Left lung (tissue), 10 donors: ENCODE results near the gene CTIF. TPM values are rescaled to one million over a fixed set of nuclear protein-coding genes. Genes with fewer than 3 reads are reported as not detected.

Experiments used
- ATAC-seq: fragments of 200-7000 bp; cut with Tn5 transposase; one replicate; pipeline ENCODE4 v1.9.1; 2020; ENCODE audit warnings: moderate library complexity
- DNase-seq, 4 donors: peaks; one replicate each; pipeline ENCODE4 v3.0.0-alpha.2; 2013 to 2020
- H3K27ac ChIP-seq, 2 donors: fragments of 200-600 bp; sonication (generic) in 1 of 2; one replicate each; pipeline versions ENCODE4 v1.5.0 to v1.8.0; 2020 to 2021
- H3K27me3 ChIP-seq, 2 donors: fragments of 200-600 bp; sonication (generic) in 1 of 2; one replicate each; pipeline versions ENCODE4 v1.5.0 to v1.8.0; 2020 to 2021
- H3K36me3 ChIP-seq, 2 donors: fragments of 200-600 bp; sonication (generic) in 1 of 2; one replicate each; pipeline versions ENCODE4 v1.5.0 to v1.8.0; 2020 to 2021
- H3K4me1 ChIP-seq, 2 donors: fragments of 200-600 bp; one replicate each; pipeline ENCODE4 v1.8.0; 2021
- H3K4me3 ChIP-seq, 2 donors: fragments of 200-600 bp; sonication (generic) in 1 of 2; one replicate each; pipeline versions ENCODE4 v1.5.0 to v1.8.0; 2020 to 2021; ENCODE audit warnings: mild to moderate bottlenecking in 1 of 2
- H3K9me3 ChIP-seq, 2 donors: fragments of 200-600 bp; sonication (generic) in 1 of 2; one replicate each; pipeline versions ENCODE4 v1.5.0 to v1.8.0; 2020 to 2021
- CTCF ChIP-seq, 2 donors: fragments of 200-600 bp; sonication (generic) in 1 of 2; IDR thresholded peaks; one replicate each; pipeline versions ENCODE4 v1.5.0 to v1.8.0; 2021; ENCODE audit warnings: antibody characterized with exemption in 2 of 2
- intact Hi-C, 2 donors: fragments of 100-400 bp; cut with DNase I; formaldehyde crosslinking; loops; one replicate each; pipeline versions ENCODE4 v1.11.2 to v1.14.2; 2022
- polyA plus RNA-seq, 6 donors: library from polyadenylated mRNA; unstranded; fragments of 120-200 nt; gene quantifications; one replicate each; pipeline ENCODE4 v1.2.1, GENCODE V29; 2013; ENCODE audit not compliant: insufficient read length in 6 of 6
- total RNA-seq, 2 donors: library from RNA; stranded (reverse); fragmentation: NEBNext Ultra II Directional; extraction: Animal tissue kit (Norgen Biotek cat#: 25700); gene quantifications; one replicate each; pipeline ENCODE4 v1.2.1, GENCODE V29; 2021
- donor health status: DM: no; HTN: yes; CAD: no.
- donor health status: DM: no; HTN: no; CAD: no.

CTIF gene
- total and polyA plus RNA-seq, 8 donors: 24.9 to 46.1 (median 34.9) TPM

- ATAC-seq: no peak
- no peaks in the 10 kb centered on the region for H3K9me3 ChIP-seq
Observed at GRCh38 chr18:48569915-48570264, 31.1 kb downstream of the CTIF start.

GRCh38 chr18:48570313-48570712 is 31.5 kb downstream of the CTIF start:
- no peak for ATAC-seq
- H3K36me3 ChIP-seq: no peaks in the 10 kb centered on the region
- H3K4me1 ChIP-seq: no peaks in the 10 kb centered on the region
- H3K4me3 ChIP-seq: no peak overlapping the region
- DNase-seq: no peak
- H3K27ac ChIP-seq: no peak overlapping the region
- no peaks in the 10 kb centered on the region for H3K27me3 ChIP-seq
- TF ChIP-seq CTCF (IDR thresholded peaks at IDR 0.05): no peak
- H3K9me3 ChIP-seq: no peaks in the 10 kb centered on the region
- intact Hi-C loops: no loop called here

More at GRCh38 chr18:48569915-48570264, 31.1 kb downstream of the CTIF start:
- no peaks in the 10 kb centered on the region for H3K4me1 ChIP-seq
- no peaks in the 10 kb centered on the region for H3K27me3 ChIP-seq
- H3K36me3 ChIP-seq: no peaks in the 10 kb centered on the region
- no peak overlapping the region for H3K27ac ChIP-seq
- TF ChIP-seq CTCF (IDR thresholded peaks at IDR 0.05): no peak
- intact Hi-C loops: no loop called here
- no peak for DNase-seq
- no peak overlapping the region for H3K4me3 ChIP-seq

- no peaks in the 10 kb centered on the region for H3K4me1 ChIP-seq
- intact Hi-C loops: no loop called here
- no peaks in the 10 kb centered on the region for H3K9me3 ChIP-seq
- H3K27me3 ChIP-seq: no peaks in the 10 kb centered on the region
- no peak overlapping the region for H3K27ac ChIP-seq
- H3K4me3 ChIP-seq: no peak overlapping the region
- ATAC-seq (no peak), DNase-seq (no peak)
- TF ChIP-seq CTCF (IDR thresholded peaks at IDR 0.05): no peak
- H3K36me3 ChIP-seq: peaks cover 0 to 8% of the 10 kb centered on the region in 2 donors
Observed at GRCh38 chr18:48571639-48572384, 33.0 kb downstream of the CTIF start.

- Histone ChIP-seq H3K27me3 (no peaks in the 10 kb centered on the region), H3K4me1 (no peaks in the 10 kb centered on the region), H3K9me3 (no peaks in the 10 kb centered on the region), H3K4me3 (no peak overlapping the region), H3K27ac (no peak overlapping the region), H3K36me3 (peaks cover 0 to 8% of the 10 kb centered on the region in 2 donors)
- intact Hi-C loops: no loop called here
- DNase-seq (no peak), ATAC-seq (no peak)
- no peak for TF ChIP-seq CTCF (IDR thresholded peaks at IDR 0.05)
Observed at GRCh38 chr18:48572402-48573126, 33.7 kb downstream of the CTIF start.

GRCh38 chr18:48573632-48574283 is 34.9 kb downstream of the CTIF start:
- Histone ChIP-seq H3K4me3 (no peak overlapping the region), H3K27ac (no peak overlapping the region), H3K9me3 (peaks cover 0 to 2% of the 10 kb centered on the region in 2 donors), H3K36me3 (peaks cover 0 to 8% of the 10 kb centered on the region in 2 donors), H3K4me1 (no peaks in the 10 kb centered on the region), H3K27me3 (no peaks in the 10 kb centered on the region)
- intact Hi-C loops: no loop called here
- ATAC-seq (no peak), DNase-seq (no peak)
- TF ChIP-seq CTCF (IDR thresholded peaks at IDR 0.05): no peak
